K562 (cell line): Measurements from ENCODE around the gene AMIGO3. TPM values are rescaled to one million over a fixed set of nuclear protein-coding genes. Genes with fewer than 3 reads are reported as not detected.

ENCODE experiments used
- ATAC-seq: fragments of 200-7000 bp; cut with Tn5 transposase; 3 replicates; pipeline ENCODE4 v1.9.1; 2020; ENCODE audit warnings: moderate library complexity
- BruUV-seq: library from RNA; stranded (reverse); fragments of 400-500 nt; replicated peaks from 2 replicates; lab custom pipeline; 2021; lab: Mats Ljungman, UMichigan
- CTCF ChIA-PET: fragments of 300-600 bp; formaldehyde crosslinking; extraction: SDS; loops from one replicate; lab custom pipeline; 2021; ENCODE audit warnings: low intra/inter-chr PET ratio; lab: Yijun Ruan, JAX
- POLR2A ChIA-PET: fragments of 300-600, 350-650 bp; sonication (Branson Sonifier 250); formaldehyde crosslinking; extraction: SDS; loops from one replicate; lab custom pipeline; 2021; ENCODE audit warnings: antibody characterized with exemption, inconsistent platforms; lab: Yijun Ruan, JAX
- DNase-seq, 4 experiments: peaks; one replicate each; pipeline versions ENCODE4 v3.0.0 to v3.0.0-alpha.2; 2011 to 2018; ENCODE audit warnings: low spot score in 3 of 4, mixed read lengths in 3 of 4; ENCODE audit errors: extremely low read depth in 1 of 4
- FAIRE-seq: peaks from 2 replicates; lab custom pipeline; 2011; peaks lifted over from hg19 to GRCh38; lab: Jason Lieb, UNC
- H2AFZ ChIP-seq: 2 replicates; pipeline ENCODE4 v1.6.0; 2011; ENCODE audit warnings: low read depth, low read length, control low read depth, inconsistent platforms
- H3K27ac ChIP-seq: fragments of 200-600 bp; 3 replicates; pipeline ENCODE4 v1.8.0; 2011; ENCODE audit warnings: low read depth, mild to moderate bottlenecking, control low read depth, inconsistent platforms, low read length, moderate library complexity, mixed read lengths; ENCODE audit errors: extremely low read depth
- H3K27me3 ChIP-seq, 2 experiments: fragments of 300-600 bp in 1 of 2; 2 replicates in 1 of 2; 3 replicates in 1 of 2; pipeline versions ENCODE4 v1.6.0 to v1.8.0; 2011; ENCODE audit warnings: inconsistent platforms in 2 of 2, low read length in 2 of 2, mild to moderate bottlenecking in 1 of 2, mixed read lengths in 1 of 2, moderate library complexity in 1 of 2; ENCODE audit not compliant: control insufficient read depth in 2 of 2, insufficient read depth in 2 of 2
- H3K36me3 ChIP-seq: fragments of 300-600 bp; 3 replicates; pipeline ENCODE4 v1.8.0; 2011; ENCODE audit warnings: mild to moderate bottlenecking, low read length, inconsistent platforms; ENCODE audit not compliant: control insufficient read depth, insufficient read depth
- H3K4me1 ChIP-seq, 2 experiments: fragments of 200-600 bp in 1 of 2; replicated peaks in 1 of 2; 2 replicates in 1 of 2; 3 replicates in 1 of 2; pipeline versions ENCODE4 v1.5.1 to v1.8.0; 2011; ENCODE audit warnings: inconsistent platforms in 2 of 2, low read length in 2 of 2, mild to moderate bottlenecking in 1 of 2, mixed read lengths in 1 of 2, moderate library complexity in 1 of 2; ENCODE audit not compliant: control insufficient read depth in 2 of 2, insufficient read depth in 2 of 2
- H3K4me2 ChIP-seq: 2 replicates; pipeline ENCODE4 v1.6.1; 2011; ENCODE audit warnings: low read length, control low read depth, inconsistent platforms, mixed read lengths; ENCODE audit not compliant: insufficient read depth
- H3K4me3 ChIP-seq: fragments of 200-600 bp; sonication (generic), shearing (Covaris generic); 2 replicates; pipeline ENCODE4 v1.5.1; 2016; ENCODE audit warnings: control low read depth, inconsistent platforms
- H3K79me2 ChIP-seq: fragments of 200-600 bp; 3 replicates; pipeline ENCODE4 v1.8.0; 2011; ENCODE audit warnings: low read length, inconsistent platforms; ENCODE audit not compliant: control insufficient read depth, insufficient read depth
- H3K9ac ChIP-seq, 2 experiments: 2 replicates each; pipeline versions ENCODE4 v1.6.0 to v1.6.1; 2011; ENCODE audit warnings: low read depth in 2 of 2, low read length in 2 of 2, control low read depth in 1 of 2, inconsistent platforms in 1 of 2, mild to moderate bottlenecking in 1 of 2, mixed read lengths in 1 of 2; ENCODE audit not compliant: insufficient read depth in 1 of 2
- H3K9me1 ChIP-seq: one replicate; pipeline ENCODE4 v1.6.0; 2011; ENCODE audit warnings: inconsistent platforms, mild to moderate bottlenecking, low read length, moderate library complexity; ENCODE audit not compliant: control insufficient read depth, insufficient read depth
- H3K9me3 ChIP-seq: replicated peaks from 2 replicates; pipeline ENCODE4 v1.5.1; 2011; ENCODE audit warnings: low read depth, low read length, inconsistent platforms; ENCODE audit not compliant: control insufficient read depth, insufficient read depth
- H4K20me1 ChIP-seq: replicated peaks from 2 replicates; pipeline ENCODE4 v1.6.1; 2011; ENCODE audit warnings: low read length, inconsistent platforms, mixed read lengths; ENCODE audit not compliant: control insufficient read depth, insufficient read depth
- BHLHE40 ChIP-seq: IDR thresholded peaks from 2 replicates; pipeline ENCODE4 v1.6.1; 2011; ENCODE audit warnings: low read length, improper control_type of control experiment
- CBX3 ChIP-seq, 2 experiments: IDR thresholded peaks; 1 replicate in 1 of 2; 2 replicates in 1 of 2; pipeline ENCODE4 v1.6.1; 2012; ENCODE audit warnings: inconsistent platforms in 2 of 2, low read length in 2 of 2, borderline replicate concordance in 1 of 2, control low read depth in 1 of 2
- E2F5 ChIP-seq: sonication (generic); formaldehyde crosslinking; IDR thresholded peaks from 2 replicates; pipeline ENCODE4 v1.8.0; 2022; ENCODE audit warnings: mild to moderate bottlenecking, missing genetic modification reagents
- GTF2F1 ChIP-seq: IDR thresholded peaks from 2 replicates; pipeline ENCODE4 v1.6.1; 2011; ENCODE audit warnings: low read depth, low read length, improper control_type of control experiment
- KLF6 ChIP-seq: fragments of 250-450 bp; sonication (Bioruptor Pico); IDR thresholded peaks from 2 replicates; pipeline ENCODE4 v1.4.0; 2020; ENCODE audit warnings: mild to moderate bottlenecking, moderate library complexity, borderline replicate concordance
- PTRF ChIP-seq: fragments of 450-650 bp; IDR thresholded peaks from 2 replicates; pipeline ENCODE4 v1.6.1; 2016; ENCODE audit warnings: mild to moderate bottlenecking, missing genetic modification characterization, missing compliant biosample characterization
- RBM15 ChIP-seq: fragments of 200-400 bp; formaldehyde crosslinking; IDR thresholded peaks from 2 replicates; pipeline ENCODE4 v1.6.1; 2018; ENCODE audit warnings: mild to moderate bottlenecking, low read length, moderate library complexity; ENCODE audit not compliant: insufficient read depth
- RNF2 ChIP-seq: sonication (generic); IDR thresholded peaks from 2 replicates; pipeline ENCODE4 v1.6.1; 2016
- ZNF280A ChIP-seq: fragments of 450-650 bp; IDR thresholded peaks from 2 replicates; pipeline ENCODE4 v1.6.1; 2018; ENCODE audit warnings: mild to moderate bottlenecking, low read depth; ENCODE audit not compliant: partially characterized antibody
- ZNF311 ChIP-seq: fragments of 250-450 bp; sonication (Bioruptor Pico); IDR thresholded peaks from 2 replicates; pipeline ENCODE4 v1.4.0; 2020; ENCODE audit warnings: mild to moderate bottlenecking, moderate library complexity
- WGBS: fragments of 100-300 bp; shearing (Covaris generic); methylation state at CpG from one replicate; pipeline ENCODE4 v1.1.6; 2016; ENCODE audit warnings: low coverage, mixed read lengths; ENCODE audit not compliant: insufficient coverage; ENCODE audit errors: missing lambda C conversion rate; 5-methylcytosine and 5-hydroxymethylcytosine counted together
- in situ Hi-C: fragments of 300-500 bp; cut with MboI; formaldehyde crosslinking; loops from 4 replicates; pipeline ENCODE4 v1.15.0; 2018; ENCODE audit warnings: inconsistent platforms, mixed read lengths
- intact Hi-C: fragments of 100-400 bp; cut with micrococcal nuclease; formaldehyde crosslinking; loops from 2 replicates; pipeline ENCODE4 v1.14.2; 2022
- polyA plus RNA-seq, 8 experiments: library from polyadenylated mRNA; depleted of rRNA in 4 of 8; stranded (reverse) in 5 of 8; unstranded in 3 of 8; fragments of >200 nt; fragmentation: Nextera tagmentation in 2 of 8; fragmentation: Illumina TruSeq in 1 of 8; extraction: Ambion mirVana in 2 of 8; extraction: Trizol in 1 of 8; gene quantifications; 2 replicates each; pipeline versions ENCODE4 v1.2.1 to v1.2.3, GENCODE V29; 2011 to 2014; ENCODE audit warnings: inconsistent platforms in 1 of 8, missing spikeins in 1 of 8
- total RNA-seq, 7 experiments: library from RNA; depleted of rRNA in 6 of 7; stranded (reverse); fragments of >200 nt in 6 of 7; fragmentation: Illumina TruSeq in 2 of 7; extraction: Trizol in 2 of 7; gene quantifications; 2 replicates each; pipeline versions ENCODE4 v1.2.1 to v1.2.3, GENCODE V29; 2011 to 2021; ENCODE audit warnings: low replicate concordance in 1 of 7
- TF ChIP-seq, protein P1 (sequence below): sonication (generic); formaldehyde crosslinking; IDR thresholded peaks from 2 replicates; pipeline ENCODE4 v1.8.0; 2023; ENCODE audit warnings: mild to moderate bottlenecking, missing genetic modification reagents
- TF ChIP-seq, protein P2 (sequence below): fragments of 250-450 bp; sonication (Bioruptor Pico); IDR thresholded peaks from 2 replicates; pipeline ENCODE4 v1.9.0; 2021; ENCODE audit warnings: mild to moderate bottlenecking, inconsistent platforms

Gene AMIGO3
- total and polyA plus RNA-seq, 9 of the 15 experiments (the other 6 are each of a cell fraction or from before 2014, with no cell fraction given): 0.13 to 2.8 (median 0.44) TPM; not detected in 4

DNA sequence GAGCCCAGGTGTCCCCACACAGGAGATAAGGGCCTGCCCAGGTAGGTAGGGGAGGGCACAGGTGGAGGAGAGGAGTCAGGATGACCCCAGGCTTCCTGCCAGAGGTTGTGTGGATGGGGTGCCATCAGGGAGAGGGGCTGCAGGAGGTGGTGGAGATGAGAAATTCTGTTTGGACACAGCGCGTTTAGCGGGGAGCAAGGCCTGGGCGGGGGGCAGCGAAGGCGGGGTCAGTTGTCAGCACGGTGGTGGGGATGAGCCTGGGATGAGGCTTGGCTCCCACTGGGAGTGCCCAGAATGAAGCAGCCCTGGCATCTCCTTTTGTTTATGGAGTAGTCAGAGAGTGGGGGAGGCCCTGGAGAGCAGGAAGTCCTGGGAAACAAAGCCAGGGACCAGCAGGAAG, 15.5 kb downstream of the AMIGO3 start:
- no peak for DNase-seq
- no TSS peak for BruUV-seq
- in situ Hi-C loops (loop anchor here (5.0 kb wide), 1 partner anchor 138 kb away; no protein-coding TSS in a partner anchor), intact Hi-C loops (loop anchor here (1.0 to 5.0 kb wide), 2 partner anchors 135 to 203 kb away; no protein-coding TSS in a partner anchor)
- no peak overlapping the region for H3K4me3 ChIP-seq
- FAIRE-seq: no peak
- no CpG with 5 or more reads among the region's 7 CpGs for WGBS
- CTCF ChIA-PET: interaction anchor here (1.6 kb wide), 1 partner anchor 136 kb away, joined by 16 read pairs; no protein-coding TSS in a partner anchor
- H3K36me3 ChIP-seq: peaks cover 79% of the 10 kb centered on the region; the same call in 2 of the 3 replicates
- H2AFZ ChIP-seq: no peak overlapping the region
- no peak for ATAC-seq
- H4K20me1 ChIP-seq: no peaks in the 10 kb centered on the region
- H3K27ac ChIP-seq: no peak overlapping the region
- H3K79me2 ChIP-seq: no peaks in the 10 kb centered on the region
- POLR2A ChIA-PET: no interaction called here
- H3K9me1 ChIP-seq: no peaks in the 10 kb centered on the region
- no peak overlapping the region for H3K9ac ChIP-seq
- no peaks in the 10 kb centered on the region for H3K27me3 ChIP-seq
- no peak overlapping the region for H3K4me2 ChIP-seq
- H3K4me1 ChIP-seq: peaks cover 0 to 10% of the 10 kb centered on the region in 2 experiments; a peak in 2 of 5 replicates
- no peaks in the 10 kb centered on the region for H3K9me3 ChIP-seq
- TF ChIP-seq, protein P1, sequence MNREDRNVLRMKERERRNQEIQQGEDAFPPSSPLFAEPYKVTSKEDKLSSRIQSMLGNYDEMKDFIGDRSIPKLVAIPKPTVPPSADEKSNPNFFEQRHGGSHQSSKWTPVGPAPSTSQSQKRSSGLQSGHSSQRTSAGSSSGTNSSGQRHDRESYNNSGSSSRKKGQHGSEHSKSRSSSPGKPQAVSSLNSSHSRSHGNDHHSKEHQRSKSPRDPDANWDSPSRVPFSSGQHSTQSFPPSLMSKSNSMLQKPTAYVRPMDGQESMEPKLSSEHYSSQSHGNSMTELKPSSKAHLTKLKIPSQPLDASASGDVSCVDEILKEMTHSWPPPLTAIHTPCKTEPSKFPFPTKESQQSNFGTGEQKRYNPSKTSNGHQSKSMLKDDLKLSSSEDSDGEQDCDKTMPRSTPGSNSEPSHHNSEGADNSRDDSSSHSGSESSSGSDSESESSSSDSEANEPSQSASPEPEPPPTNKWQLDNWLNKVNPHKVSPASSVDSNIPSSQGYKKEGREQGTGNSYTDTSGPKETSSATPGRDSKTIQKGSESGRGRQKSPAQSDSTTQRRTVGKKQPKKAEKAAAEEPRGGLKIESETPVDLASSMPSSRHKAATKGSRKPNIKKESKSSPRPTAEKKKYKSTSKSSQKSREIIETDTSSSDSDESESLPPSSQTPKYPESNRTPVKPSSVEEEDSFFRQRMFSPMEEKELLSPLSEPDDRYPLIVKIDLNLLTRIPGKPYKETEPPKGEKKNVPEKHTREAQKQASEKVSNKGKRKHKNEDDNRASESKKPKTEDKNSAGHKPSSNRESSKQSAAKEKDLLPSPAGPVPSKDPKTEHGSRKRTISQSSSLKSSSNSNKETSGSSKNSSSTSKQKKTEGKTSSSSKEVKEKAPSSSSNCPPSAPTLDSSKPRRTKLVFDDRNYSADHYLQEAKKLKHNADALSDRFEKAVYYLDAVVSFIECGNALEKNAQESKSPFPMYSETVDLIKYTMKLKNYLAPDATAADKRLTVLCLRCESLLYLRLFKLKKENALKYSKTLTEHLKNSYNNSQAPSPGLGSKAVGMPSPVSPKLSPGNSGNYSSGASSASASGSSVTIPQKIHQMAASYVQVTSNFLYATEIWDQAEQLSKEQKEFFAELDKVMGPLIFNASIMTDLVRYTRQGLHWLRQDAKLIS (CRISPR knock-in tag): no peak
- TF ChIP-seq, protein P2, sequence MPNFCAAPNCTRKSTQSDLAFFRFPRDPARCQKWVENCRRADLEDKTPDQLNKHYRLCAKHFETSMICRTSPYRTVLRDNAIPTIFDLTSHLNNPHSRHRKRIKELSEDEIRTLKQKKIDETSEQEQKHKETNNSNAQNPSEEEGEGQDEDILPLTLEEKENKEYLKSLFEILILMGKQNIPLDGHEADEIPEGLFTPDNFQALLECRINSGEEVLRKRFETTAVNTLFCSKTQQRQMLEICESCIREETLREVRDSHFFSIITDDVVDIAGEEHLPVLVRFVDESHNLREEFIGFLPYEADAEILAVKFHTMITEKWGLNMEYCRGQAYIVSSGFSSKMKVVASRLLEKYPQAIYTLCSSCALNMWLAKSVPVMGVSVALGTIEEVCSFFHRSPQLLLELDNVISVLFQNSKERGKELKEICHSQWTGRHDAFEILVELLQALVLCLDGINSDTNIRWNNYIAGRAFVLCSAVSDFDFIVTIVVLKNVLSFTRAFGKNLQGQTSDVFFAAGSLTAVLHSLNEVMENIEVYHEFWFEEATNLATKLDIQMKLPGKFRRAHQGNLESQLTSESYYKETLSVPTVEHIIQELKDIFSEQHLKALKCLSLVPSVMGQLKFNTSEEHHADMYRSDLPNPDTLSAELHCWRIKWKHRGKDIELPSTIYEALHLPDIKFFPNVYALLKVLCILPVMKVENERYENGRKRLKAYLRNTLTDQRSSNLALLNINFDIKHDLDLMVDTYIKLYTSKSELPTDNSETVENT: no peak
- TF ChIP-seq CBX3 (IDR thresholded peaks at IDR 0.05; ENCODE audit: borderline replicate concordance in 1 of 2, low read length in 2 of 2) (no peak), GTF2F1 (no peak), PTRF (tag) (no peak), ZNF280A (no peak), E2F5 (CRISPR knock-in tag) (no peak), KLF6 (CRISPR knock-in tag) (no peak), ZNF311 (CRISPR knock-in tag) (no peak), BHLHE40 (no peak), RNF2 (no peak), RBM15 (no peak)
